T-helper 2 cell (primary cell): ENCODE measurements around the gene ESR1.
"Not testable (repeated sequence)": the region's sequence is repeated elsewhere in the genome, so short reads cannot be mapped to it uniquely, and the experiment has no call there.

Experiments used
- DNase-seq, 5 experiments: peaks; one replicate each; pipeline versions ENCODE4 v3.0.0 to v3.0.0-alpha.2; 2012 to 2022

The ESR1 gene

GRCh38 chr6:152059909-152060308, 252.4 kb downstream of the ESR1 start:
- no peak for DNase-seq

GRCh38 chr6:152062476-152062875, 255.0 kb downstream of the ESR1 start:
- DNase-seq = no peak

- DNase-seq = no peak
These were observed 255.9 kb downstream of the ESR1 start for GRCh38 chr6:152063170-152063921.

DNA sequence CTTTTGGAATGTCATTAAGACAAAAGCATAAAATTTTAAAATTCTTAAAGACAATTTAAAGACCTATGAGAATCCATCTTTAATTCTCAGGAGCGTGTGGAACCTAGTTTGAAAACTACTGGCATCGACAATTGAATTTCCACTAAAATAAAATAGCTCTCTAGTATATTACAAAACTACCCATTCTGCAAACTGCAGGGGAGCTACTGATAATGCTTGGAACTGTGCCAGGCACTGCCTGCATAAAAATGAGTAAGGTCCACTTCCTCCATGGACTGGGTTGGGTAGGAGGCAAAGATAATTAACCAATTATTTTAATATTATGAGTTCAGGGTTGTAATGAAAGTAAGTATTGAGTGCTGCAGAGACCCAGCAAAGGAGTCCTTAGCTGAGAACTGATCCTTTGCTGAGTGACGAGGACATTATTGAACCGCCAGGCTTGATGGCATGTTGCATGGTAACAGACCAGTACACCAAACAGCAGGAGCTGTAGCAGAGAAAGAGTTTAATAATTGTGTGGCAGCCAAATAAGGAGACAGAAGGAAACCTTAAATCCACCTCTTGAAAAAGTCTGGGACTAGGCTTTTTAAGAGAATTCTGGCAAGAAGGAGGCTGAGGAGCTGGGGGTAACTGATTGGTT, 261.3 kb downstream of the ESR1 start:
- DNase-seq = no peak

DNA sequence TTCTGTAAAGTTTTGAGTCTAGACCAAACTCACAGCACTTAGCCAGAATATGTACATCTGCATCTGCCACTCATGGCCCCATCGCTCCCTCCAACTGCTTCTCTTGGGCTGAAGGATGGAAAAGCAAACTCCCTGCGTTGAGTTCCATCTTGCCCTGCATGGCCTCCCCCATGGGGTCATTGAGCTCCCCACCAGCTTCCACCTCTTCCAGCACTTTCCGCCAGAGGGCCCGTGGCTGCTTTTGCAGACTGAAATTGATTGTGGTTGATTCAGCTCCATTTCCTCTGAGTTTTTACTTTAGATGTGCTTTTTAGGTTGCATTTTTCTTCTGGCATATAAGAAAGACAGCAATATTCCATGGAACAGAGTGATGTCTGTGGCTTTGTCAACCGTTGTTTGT, 263.1 kb downstream of the ESR1 start:
- no peak for DNase-seq

DNA sequence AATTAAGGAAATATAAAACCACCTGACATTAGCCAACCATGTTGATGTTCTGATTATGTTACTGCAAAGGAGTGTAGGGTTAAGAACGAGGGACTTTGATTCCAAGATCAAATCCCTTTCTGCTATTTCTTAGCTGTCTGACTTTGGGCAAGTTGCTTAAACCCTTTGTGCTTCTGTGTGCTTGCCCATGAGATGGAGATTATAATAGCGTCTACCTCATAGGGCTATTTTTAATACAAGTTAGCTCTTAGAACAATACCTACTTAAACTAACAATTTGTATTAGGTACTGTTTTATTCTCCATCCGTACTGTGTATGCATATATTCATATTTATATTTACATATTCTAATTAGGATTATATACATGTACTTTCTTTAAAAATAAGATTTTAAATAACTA, 263.8 kb downstream of the ESR1 start:
- no peak for DNase-seq

DNA sequence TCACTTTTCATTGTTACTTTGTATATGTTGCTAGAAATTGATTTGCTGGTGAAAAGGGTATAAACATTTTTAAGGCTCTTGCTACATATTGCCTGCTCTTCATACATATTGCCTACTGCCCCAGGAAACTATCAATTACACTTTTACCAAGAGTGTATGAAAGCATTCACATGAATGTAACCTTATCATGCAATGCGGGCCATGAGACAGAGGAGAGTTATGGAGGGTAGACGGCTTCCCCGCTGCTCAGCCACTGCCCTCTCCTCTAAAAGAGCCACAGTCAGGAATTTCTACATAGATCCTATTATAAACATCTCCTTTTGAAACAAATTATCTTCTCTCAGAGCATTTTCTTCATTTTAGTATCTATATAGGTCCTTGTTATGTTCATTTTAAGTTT, 264.4 kb downstream of the ESR1 start:
- no peak for DNase-seq

GRCh38 chr6:152076242-152076641, 268.8 kb downstream of the ESR1 start:
- not testable (repeated sequence) for DNase-seq

DNA sequence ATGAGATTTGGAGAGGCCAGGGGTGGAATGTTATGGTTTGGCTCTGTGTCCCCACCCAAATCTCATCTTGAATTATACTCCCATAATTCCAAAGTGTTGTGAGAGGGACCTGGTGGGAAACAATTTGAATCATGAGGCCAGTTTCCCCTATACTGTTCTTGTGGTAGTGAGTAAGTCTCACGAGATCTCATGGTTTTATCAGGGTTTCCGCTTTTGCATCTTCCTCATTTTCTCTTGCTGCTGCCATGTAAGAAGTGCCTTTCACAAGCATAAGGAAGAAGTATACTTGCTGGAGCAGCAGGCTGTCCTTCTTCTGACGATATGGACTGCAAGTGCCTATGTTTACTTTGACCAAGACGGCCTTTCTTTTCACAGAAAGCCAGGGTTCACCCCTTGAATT, 270.5 kb downstream of the ESR1 start:
- no peak for DNase-seq

GRCh38 chr6:152078804-152079203, 271.3 kb downstream of the ESR1 start:
- DNase-seq = no peak

- DNase-seq = no peak
These were observed 278.0 kb downstream of the ESR1 start for GRCh38 chr6:152085451-152085921.

DNA sequence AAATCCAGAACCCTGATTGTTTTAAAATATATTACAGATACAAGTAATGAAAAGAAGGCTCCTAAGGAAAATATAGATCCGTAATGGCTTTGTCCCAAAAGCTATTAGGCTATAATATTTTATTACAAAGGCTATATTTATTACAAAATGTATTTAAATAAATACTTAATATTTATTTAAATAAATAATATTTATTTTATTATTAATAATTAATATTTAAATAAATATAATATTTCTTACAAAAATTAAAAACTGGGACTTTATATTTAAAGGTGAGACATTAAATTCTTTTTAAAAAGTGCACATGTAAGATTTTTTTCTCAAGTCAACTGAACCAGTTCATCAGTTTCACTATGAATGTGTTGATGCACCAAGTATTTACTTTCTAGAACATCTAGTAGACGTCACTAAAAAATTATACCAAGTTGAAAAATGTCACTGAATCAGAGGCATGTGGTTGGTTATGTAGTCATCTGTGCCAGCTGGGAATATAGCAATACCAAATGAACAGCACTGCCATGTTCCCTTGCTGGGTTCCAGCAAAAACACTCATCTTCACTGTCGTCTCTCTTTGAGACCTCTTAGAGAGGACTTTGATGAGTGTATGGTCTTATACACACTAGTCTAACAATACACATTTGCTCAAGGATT, 278.9 kb downstream of the ESR1 start:
- DNase-seq = peak in 1 of 5 experiments; percentile 35

DNA sequence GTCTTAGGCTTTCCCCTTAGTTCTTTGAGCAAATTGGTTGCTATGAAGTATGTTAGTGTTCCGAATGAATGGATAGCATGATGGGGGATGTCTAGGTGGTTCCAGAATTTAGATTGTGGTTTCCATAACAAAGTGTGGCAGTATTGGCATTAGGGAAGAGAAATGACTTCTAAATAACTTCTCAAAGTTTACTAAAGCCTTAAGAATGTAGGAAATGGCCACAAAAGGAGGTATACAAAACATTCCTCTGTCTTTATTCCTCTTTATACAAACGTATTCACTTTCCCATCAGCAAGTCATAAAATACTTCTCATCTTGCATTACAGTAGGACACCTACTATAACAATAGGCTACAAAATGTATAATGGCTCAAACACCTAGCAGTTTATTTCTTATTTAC, 279.6 kb downstream of the ESR1 start:
- no peak for DNase-seq

GRCh38 chr6:152087701-152088100, 280.2 kb downstream of the ESR1 start:
- no peak for DNase-seq

GRCh38 chr6:152089992-152090391, 282.5 kb downstream of the ESR1 start:
- no peak for DNase-seq

DNA sequence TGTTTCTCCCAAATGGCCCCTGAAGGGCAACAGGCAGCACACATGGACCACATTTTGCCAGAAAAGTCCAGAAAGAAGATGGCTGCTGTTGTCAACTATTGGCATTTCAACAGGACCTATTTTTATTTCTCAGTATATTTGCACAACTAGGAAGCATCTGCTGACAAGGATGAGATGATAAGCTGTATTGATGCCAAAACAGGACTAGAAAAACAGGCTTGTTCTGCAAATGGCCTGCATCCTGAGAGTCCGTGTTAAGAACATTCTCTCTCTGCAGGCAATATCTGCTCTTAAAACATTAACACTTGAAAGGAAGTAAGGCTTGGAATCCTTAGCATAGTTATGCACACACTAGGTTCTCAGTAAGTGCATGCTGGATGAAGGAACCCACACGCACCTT, 283.7 kb downstream of the ESR1 start:
- DNase-seq = no peak

- no peak for DNase-seq
These were observed 284.4 kb downstream of the ESR1 start for GRCh38 chr6:152091851-152092341.

DNA sequence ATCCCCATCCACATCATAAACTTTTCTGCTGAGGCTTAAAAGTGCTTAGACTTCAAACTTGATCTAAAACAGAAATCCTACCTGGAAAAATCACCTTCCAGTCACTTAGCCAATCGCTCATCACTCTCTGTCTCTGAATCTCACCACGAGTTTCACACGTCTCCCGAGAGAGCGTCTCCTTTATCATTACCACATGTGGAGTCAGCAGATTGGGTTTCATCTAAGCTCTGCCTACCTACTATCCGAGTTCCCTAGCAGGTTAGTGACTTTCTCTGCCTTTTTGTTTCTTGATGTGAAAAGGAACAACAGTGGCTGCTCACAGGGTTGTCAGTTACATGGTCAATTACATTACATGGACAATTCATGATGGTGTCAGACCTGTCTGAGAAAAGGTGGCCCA, 286.2 kb downstream of the ESR1 start:
- no peak for DNase-seq

DNA sequence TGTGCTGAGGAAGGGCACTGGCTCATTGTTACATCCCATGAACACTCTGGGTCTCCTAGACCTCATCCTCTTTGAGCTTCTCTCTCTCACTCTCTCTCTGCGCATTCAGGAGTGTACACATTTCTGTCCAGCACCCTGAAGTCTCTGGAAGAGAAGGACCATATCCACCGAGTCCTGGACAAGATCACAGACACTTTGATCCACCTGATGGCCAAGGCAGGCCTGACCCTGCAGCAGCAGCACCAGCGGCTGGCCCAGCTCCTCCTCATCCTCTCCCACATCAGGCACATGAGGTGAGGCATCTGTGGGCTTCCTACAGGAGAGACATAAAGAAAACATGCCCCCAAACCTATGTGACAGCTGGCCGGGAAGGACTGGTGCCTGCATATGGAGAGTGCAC, 286.8 kb downstream of the ESR1 start:
- DNase-seq = no peak

DNA sequence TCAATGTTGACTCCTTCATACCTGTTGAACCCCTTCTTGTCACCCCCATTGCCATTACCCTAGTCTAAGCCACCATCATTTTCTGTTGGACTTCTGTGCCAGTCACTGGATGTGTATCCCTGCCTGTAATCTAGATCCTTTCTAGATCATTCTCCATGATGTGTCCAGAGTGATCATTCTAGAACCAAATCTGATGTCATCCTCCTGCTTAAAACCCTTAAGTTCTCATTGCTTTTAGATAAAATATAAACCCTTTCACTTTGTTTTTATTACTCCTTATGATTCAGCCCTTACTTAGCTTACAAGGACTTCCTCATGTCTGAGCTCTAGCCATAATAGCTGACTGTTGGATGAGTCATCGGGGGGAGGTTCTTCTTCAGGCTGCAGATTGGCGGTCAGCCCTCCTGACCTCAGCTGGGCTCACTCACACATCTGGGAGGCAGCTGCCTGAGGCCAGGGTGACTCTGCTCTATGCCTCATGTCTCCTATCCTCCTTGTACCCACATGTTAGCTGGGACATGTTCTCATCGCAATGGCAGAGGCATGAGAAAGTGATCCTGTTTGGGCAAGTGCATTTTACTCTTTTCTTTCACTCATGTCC, 287.6 kb downstream of the ESR1 start:
- peak in 1 of 5 experiments; percentile 22 for DNase-seq

- DNase-seq = no peak
These were observed 289.5 kb downstream of the ESR1 start for GRCh38 chr6:152096863-152097496.

GRCh38 chr6:152098683-152099082, 291.2 kb downstream of the ESR1 start:
- DNase-seq = no peak
